AG08395 (cell line): ENCODE data around the gene ZNF692.
"Not testable (repeated sequence)": the region's sequence is repeated elsewhere in the genome, so short reads cannot be mapped to it uniquely, and the experiment has no call there.

Experiments used
- DNase-seq: peaks from one replicate; pipeline ENCODE4 v3.0.0; 2012; ENCODE audit warnings: mixed read lengths, low spot score

The ZNF692 gene

GRCh38 chr1:248858891-248859889, at the start of gene ZNF692:
Gene ZNF692 (minus strand): TSS chr1:248859085. CDS start chr1:248858309, 776 bp downstream.
- peak; percentile 99 for DNase-seq

- no peak for DNase-seq
Observed at GRCh38 chr1:248906753-248907661, 48.1 kb upstream of the ZNF692 start.

- peak; percentile 98 for DNase-seq
Observed at GRCh38 chr1:248906009-248906752, 47.3 kb upstream of the ZNF692 start, which contains the start of gene PGBD2. Gene PGBD2 (plus strand): TSS chr1:248906235. CDS start chr1:248913863, 7,628 bp downstream.

- DNase-seq = no peak
Observed at GRCh38 chr1:248905662-248906008, 46.8 kb upstream of the ZNF692 start.

- no peak for DNase-seq
Observed at GRCh38 chr1:248904437-248905216, 45.7 kb upstream of the ZNF692 start.

- DNase-seq = no peak
Observed at GRCh38 chr1:248901578-248901977, 42.7 kb upstream of the ZNF692 start.

GRCh38 chr1:248900637-248901036, 41.8 kb upstream of the ZNF692 start:
- no peak for DNase-seq

GRCh38 chr1:248897412-248898337, 38.8 kb upstream of the ZNF692 start:
- no peak for DNase-seq

- no peak for DNase-seq
Observed at GRCh38 chr1:248894837-248895236, 36.0 kb upstream of the ZNF692 start.

GRCh38 chr1:248892590-248892989, 33.7 kb upstream of the ZNF692 start:
- DNase-seq = no peak

- DNase-seq = no peak
Observed at GRCh38 chr1:248891758-248892157, 32.9 kb upstream of the ZNF692 start.

GRCh38 chr1:248890549-248891498, 31.9 kb upstream of the ZNF692 start:
- no peak for DNase-seq

GRCh38 chr1:248889914-248890243, 31.0 kb upstream of the ZNF692 start:
- not testable (repeated sequence) for DNase-seq

- no peak for DNase-seq
Observed at GRCh38 chr1:248886237-248886895, 27.5 kb upstream of the ZNF692 start.

- no peak for DNase-seq
Observed at GRCh38 chr1:248885646-248886045, 26.8 kb upstream of the ZNF692 start.

GRCh38 chr1:248884632-248885295, 25.9 kb upstream of the ZNF692 start:
- no peak for DNase-seq

- DNase-seq = not testable (repeated sequence)
Observed at GRCh38 chr1:248882427-248882826, 23.5 kb upstream of the ZNF692 start.

- no peak for DNase-seq
Observed at GRCh38 chr1:248881261-248881660, 22.4 kb upstream of the ZNF692 start.
